WERI-Rb-1 (cell line): ENCODE results near the gene IL22RA1.

ENCODE experiments used
- DNase-seq: peaks from one replicate; pipeline ENCODE4 v3.0.0-alpha.2; 2020
- H3K27ac ChIP-seq: fragments of 250-450 bp; sonication (Bioruptor Pico); 2 replicates; pipeline ENCODE4 v1.5.1; 2020; ENCODE audit warnings: mild to moderate bottlenecking, moderate library complexity
- H3K27me3 ChIP-seq: fragments of 250-450 bp; sonication (Bioruptor Pico); 2 replicates; pipeline ENCODE4 v1.5.1; 2021; ENCODE audit warnings: mild to moderate bottlenecking, low read depth, moderate library complexity; ENCODE audit not compliant: insufficient read depth, severe bottlenecking
- H3K36me3 ChIP-seq: fragments of 250-450 bp; sonication (Bioruptor Pico); 2 replicates; pipeline ENCODE4 v1.5.1; 2020; ENCODE audit warnings: mild to moderate bottlenecking, moderate library complexity
- H3K4me3 ChIP-seq: 2 replicates; pipeline ENCODE4 v1.5.1; 2011; ENCODE audit warnings: low read depth, mild to moderate bottlenecking, control low read depth, low read length
- H3K9me3 ChIP-seq: fragments of 250-450 bp; sonication (Bioruptor Pico); 2 replicates; pipeline ENCODE4 v1.5.1; 2021; ENCODE audit warnings: mild to moderate bottlenecking, moderate library complexity; ENCODE audit not compliant: severe bottlenecking
- CTCF ChIP-seq: IDR thresholded peaks from 2 replicates; pipeline ENCODE4 v1.5.1; 2011; ENCODE audit warnings: low read depth, mild to moderate bottlenecking, control low read depth, inconsistent platforms, low read length

Gene IL22RA1

GRCh38 chr1:24119859-24120756 lies 22.8 kb downstream of the IL22RA1 start:
- no peaks in the 10 kb centered on the region for H3K27me3 ChIP-seq
- H3K9me3 ChIP-seq: no peaks in the 10 kb centered on the region
- TF ChIP-seq CTCF: no peak
- no peak overlapping the region for H3K4me3 ChIP-seq
- DNase-seq: no peak
- no peaks in the 10 kb centered on the region for H3K36me3 ChIP-seq
- no peak overlapping the region for H3K27ac ChIP-seq

- Histone ChIP-seq H3K9me3 (no peaks in the 10 kb centered on the region), H3K27ac (no peak overlapping the region), H3K4me3 (no peak overlapping the region), H3K36me3 (no peaks in the 10 kb centered on the region), H3K27me3 (no peaks in the 10 kb centered on the region)
- no peak for TF ChIP-seq CTCF
- no peak for DNase-seq
Observed at GRCh38 chr1:24119489-24119858, 23.5 kb downstream of the IL22RA1 start.

DNA sequence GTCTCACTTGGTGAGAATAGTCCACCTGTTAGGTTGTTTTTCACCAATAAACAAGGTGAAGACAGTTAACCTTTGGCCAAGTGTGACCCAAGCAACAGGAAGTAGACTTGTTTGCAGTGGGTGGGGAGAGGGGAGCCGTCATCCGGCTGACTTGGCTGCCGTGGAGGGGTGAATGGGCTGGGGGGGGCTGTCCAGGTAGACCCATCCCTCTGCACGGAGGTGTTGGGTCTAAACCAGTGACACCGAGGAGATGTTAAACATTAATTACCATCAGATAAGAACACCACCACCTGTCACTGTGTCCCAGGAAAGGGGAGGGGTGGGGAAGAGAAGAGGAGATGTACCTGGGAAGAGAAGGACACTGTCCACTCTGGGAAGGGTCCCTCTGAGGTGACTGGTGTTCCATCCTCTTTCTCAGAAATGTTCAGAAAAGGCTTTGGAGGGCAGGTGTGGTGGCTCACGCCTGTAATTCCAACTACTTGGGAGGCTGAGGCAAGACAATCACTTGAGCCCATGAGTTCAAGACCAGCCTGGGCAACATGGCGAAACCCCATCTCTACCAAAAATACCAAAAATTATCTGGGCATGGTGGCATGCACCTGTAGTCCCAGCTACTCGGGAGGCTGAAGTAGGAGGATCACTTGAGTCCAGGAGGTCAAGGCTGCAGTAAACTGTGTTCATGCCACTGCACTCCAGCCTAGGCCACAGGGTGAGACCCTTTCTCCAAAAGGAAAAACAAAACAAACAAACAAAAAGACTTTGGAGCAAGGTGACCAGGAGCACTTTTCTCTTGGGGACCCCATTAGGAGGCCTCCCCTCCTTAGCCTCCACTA lies 24.3 kb downstream of the IL22RA1 start:
- H3K36me3 ChIP-seq: no peaks in the 10 kb centered on the region
- no peak for DNase-seq
- H3K9me3 ChIP-seq: no peaks in the 10 kb centered on the region
- H3K27me3 ChIP-seq: no peaks in the 10 kb centered on the region
- no peak overlapping the region for H3K27ac ChIP-seq
- no peak for TF ChIP-seq CTCF
- no peak overlapping the region for H3K4me3 ChIP-seq

GRCh38 chr1:24117722-24118409 lies 25.1 kb downstream of the IL22RA1 start:
- H3K27ac ChIP-seq: no peak overlapping the region
- no peak overlapping the region for H3K4me3 ChIP-seq
- no peaks in the 10 kb centered on the region for H3K27me3 ChIP-seq
- H3K36me3 ChIP-seq: no peaks in the 10 kb centered on the region
- H3K9me3 ChIP-seq: no peaks in the 10 kb centered on the region
- no peak for TF ChIP-seq CTCF
- no peak for DNase-seq

- Histone ChIP-seq H3K36me3 (no peaks in the 10 kb centered on the region), H3K27me3 (no peaks in the 10 kb centered on the region), H3K27ac (no peak overlapping the region), H3K9me3 (no peaks in the 10 kb centered on the region), H3K4me3 (no peak overlapping the region)
- DNase-seq: no peak
- no peak for TF ChIP-seq CTCF
Observed at GRCh38 chr1:24117132-24117531, 25.8 kb downstream of the IL22RA1 start.
